ENCODE data around the gene WDR7.

DNA sequence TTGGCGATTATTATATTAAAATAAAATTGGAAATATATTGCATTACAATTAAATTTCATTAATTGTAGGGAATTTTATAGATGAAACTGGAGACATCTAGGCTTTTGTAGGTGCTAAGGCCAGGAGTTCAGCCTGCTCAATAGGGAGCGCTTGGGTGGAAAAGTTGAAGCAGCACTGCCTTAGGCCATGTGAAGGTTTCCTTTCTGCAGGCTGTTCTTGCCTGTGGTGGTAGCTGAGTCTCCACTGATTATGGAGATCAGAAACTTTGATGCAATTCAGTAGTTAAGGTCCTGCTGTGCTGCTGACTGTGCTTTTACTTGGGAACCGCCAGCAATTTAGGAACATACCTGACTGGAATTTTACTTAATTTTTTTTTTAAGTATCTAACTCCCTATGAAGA is 315.9 kb downstream of the WDR7 start:
- TF ChIP-seq, protein P1, sequence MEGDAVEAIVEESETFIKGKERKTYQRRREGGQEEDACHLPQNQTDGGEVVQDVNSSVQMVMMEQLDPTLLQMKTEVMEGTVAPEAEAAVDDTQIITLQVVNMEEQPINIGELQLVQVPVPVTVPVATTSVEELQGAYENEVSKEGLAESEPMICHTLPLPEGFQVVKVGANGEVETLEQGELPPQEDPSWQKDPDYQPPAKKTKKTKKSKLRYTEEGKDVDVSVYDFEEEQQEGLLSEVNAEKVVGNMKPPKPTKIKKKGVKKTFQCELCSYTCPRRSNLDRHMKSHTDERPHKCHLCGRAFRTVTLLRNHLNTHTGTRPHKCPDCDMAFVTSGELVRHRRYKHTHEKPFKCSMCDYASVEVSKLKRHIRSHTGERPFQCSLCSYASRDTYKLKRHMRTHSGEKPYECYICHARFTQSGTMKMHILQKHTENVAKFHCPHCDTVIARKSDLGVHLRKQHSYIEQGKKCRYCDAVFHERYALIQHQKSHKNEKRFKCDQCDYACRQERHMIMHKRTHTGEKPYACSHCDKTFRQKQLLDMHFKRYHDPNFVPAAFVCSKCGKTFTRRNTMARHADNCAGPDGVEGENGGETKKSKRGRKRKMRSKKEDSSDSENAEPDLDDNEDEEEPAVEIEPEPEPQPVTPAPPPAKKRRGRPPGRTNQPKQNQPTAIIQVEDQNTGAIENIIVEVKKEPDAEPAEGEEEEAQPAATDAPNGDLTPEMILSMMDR (IDR thresholded peaks at IDR 0.05) = no peak
- TF ChIP-seq POLR2A (IDR thresholded peaks at IDR 0.05) = no peak

Data from testis (tissue), 2 donors.